A549 (cell line): Measurements from ENCODE around the gene IL5.

Experiments
- CTCF ChIP-seq: fragments of >200 bp; sonication (Bioruptor Twin); formaldehyde crosslinking; IDR thresholded peaks from 3 replicates; pipeline ENCODE4 v1.5.1; 2016
- EP300 ChIP-seq, 2 experiments: fragments of >200 bp; sonication (Bioruptor Twin); formaldehyde crosslinking; IDR thresholded peaks; 2 replicates in 1 of 2; 3 replicates in 1 of 2; pipeline ENCODE4 v1.6.1; 2016 to 2017
- MAX ChIP-seq: IDR thresholded peaks from 2 replicates; pipeline ENCODE4 v1.6.1; 2012
- POLR2A ChIP-seq: IDR thresholded peaks from 2 replicates; pipeline ENCODE4 v1.6.1; 2012; ENCODE audit warnings: mild to moderate bottlenecking, low read length
- ZNF302 ChIP-seq: fragments of 250-450 bp; sonication (Bioruptor Pico); IDR thresholded peaks from 2 replicates; pipeline ENCODE4 v1.9.0; 2021; ENCODE audit warnings: inconsistent platforms, mild to moderate bottlenecking, moderate library complexity

GRCh38 chr5:132501629-132501956 lies 41.7 kb downstream of the IL5 start:
- TF ChIP-seq CTCF = no peak
- TF ChIP-seq ZNF302 (CRISPR knock-in tag) = no peak
- TF ChIP-seq POLR2A = no peak
- no peak for TF ChIP-seq MAX
- no peak for TF ChIP-seq EP300 (IDR thresholded peaks at IDR 0.05)
